CD4-positive, alpha-beta T cell (primary cell): Measurements from ENCODE around the gene SLC2A13. TPM values are rescaled to one million over a fixed set of nuclear protein-coding genes. Genes with fewer than 3 reads are reported as not detected.

Experiments used
- ATAC-seq: fragments of 200-7000 bp; cut with Tn5 transposase; one replicate; pipeline ENCODE4 v1.10.0; 2022; ENCODE audit warnings: mild to moderate bottlenecking; ENCODE audit not compliant: poor library complexity
- CTCF ChIA-PET: fragments of 350-600 bp; sonication (Branson Sonifier 250); formaldehyde crosslinking; loops from one replicate; lab custom pipeline; 2021; ENCODE audit warnings: antibody characterized with exemption, inconsistent platforms; lab: Charles Lee
- POLR2A ChIA-PET: fragments of 350-600 bp; sonication (Branson Sonifier 250); formaldehyde crosslinking; loops from one replicate; lab custom pipeline; 2021; ENCODE audit warnings: antibody characterized with exemption, inconsistent platforms; lab: Charles Lee
- DNase-seq, 14 experiments: peaks; one replicate each; pipeline ENCODE4 v3.0.0-alpha.2; 2013 to 2020; ENCODE audit warnings: mixed read lengths in 2 of 14
- H3K27ac ChIP-seq, 2 donors: one replicate each; pipeline versions ENCODE4 v1.5.1 to v1.7.0; 2013; ENCODE audit warnings: low read length in 2 of 2, low read depth in 1 of 2, mild to moderate bottlenecking in 1 of 2
- H3K27me3 ChIP-seq, 2 experiments: 1 replicate in 1 of 2; 2 replicates in 1 of 2; pipeline versions ENCODE4 v1.6.1 to v1.7.0; 2013; ENCODE audit warnings: low read length in 2 of 2, control low read depth in 1 of 2, mild to moderate bottlenecking in 1 of 2, moderate library complexity in 1 of 2; ENCODE audit not compliant: insufficient read depth in 2 of 2, control insufficient read depth in 1 of 2
- H3K36me3 ChIP-seq: one replicate; pipeline ENCODE4 v1.6.1; 2013; ENCODE audit warnings: low read length, control low read depth; ENCODE audit not compliant: insufficient read depth
- H3K4me1 ChIP-seq: one replicate; pipeline ENCODE4 v1.6.1; 2013; ENCODE audit warnings: low read length, control low read depth; ENCODE audit not compliant: insufficient read depth
- H3K4me3 ChIP-seq: one replicate; pipeline ENCODE4 v1.5.1; 2013; ENCODE audit warnings: mild to moderate bottlenecking, low read length, moderate library complexity
- H3K9me3 ChIP-seq, 2 experiments: 1 replicate in 1 of 2; 2 replicates in 1 of 2; pipeline versions ENCODE4 v1.6.1 to v1.7.0; 2013; ENCODE audit warnings: low read length in 2 of 2, mild to moderate bottlenecking in 2 of 2, control low read depth in 1 of 2, moderate library complexity in 1 of 2; ENCODE audit not compliant: control insufficient read depth in 1 of 2, insufficient read depth in 1 of 2
- H3K27ac Mint-ChIP-seq: one replicate; pipeline ENCODE4 v1.8.0; 2020; ENCODE audit warnings: mixed read lengths
- H3K27me3 Mint-ChIP-seq: one replicate; pipeline ENCODE4 v1.8.0; 2021; ENCODE audit warnings: mixed read lengths
- H3K36me3 Mint-ChIP-seq: one replicate; pipeline ENCODE4 v1.8.0; 2021; ENCODE audit warnings: low read depth, mixed read lengths
- H3K4me1 Mint-ChIP-seq: one replicate; pipeline ENCODE4 v1.8.0; 2021; ENCODE audit warnings: low read depth, mixed read lengths
- H3K4me3 Mint-ChIP-seq: one replicate; pipeline ENCODE4 v1.8.0; 2020; ENCODE audit warnings: mild to moderate bottlenecking, mixed read lengths
- H3K9me3 Mint-ChIP-seq: one replicate; pipeline ENCODE4 v1.8.0; 2020; ENCODE audit warnings: mixed read lengths
- CTCF ChIP-seq: fragments of 200-600 bp; IDR thresholded peaks from one replicate; pipeline ENCODE4 v1.8.0; 2022; ENCODE audit warnings: antibody characterized with exemption, mild to moderate bottlenecking
- intact Hi-C, 2 experiments: fragments of 100-400 bp; cut with DNase I in 1 of 2; cut with micrococcal nuclease in 1 of 2; formaldehyde crosslinking; loops; one replicate each; pipeline versions ENCODE4 v1.15.1 to v1.9.0; 2023 to 2025; cut with DNase I, micrococcal nuclease
- total RNA-seq, 174 experiments: library from RNA in 2 of 174; stranded (reverse) in 2 of 174; gene quantifications; one replicate each; pipeline ENCODE4 v1.2.3 and lab custom pipeline; 2021 to 2026

The SLC2A13 gene
- total RNA-seq, 2 experiments from 2014 or later = 1.6 to 1.7 TPM

- Mint-ChIP-seq H3K4me1 (no peaks in the 10 kb centered on the region), H3K27me3 (no peaks in the 10 kb centered on the region), H3K4me3 (no peak overlapping the region), H3K9me3 (no peaks in the 10 kb centered on the region), H3K36me3 (no peaks in the 10 kb centered on the region), H3K27ac (no peak overlapping the region)
- no peak for TF ChIP-seq CTCF
- Histone ChIP-seq H3K27me3 (no peaks in the 10 kb centered on the region), H3K27ac (no peak overlapping the region), H3K36me3 (no peaks in the 10 kb centered on the region), H3K9me3 (peaks cover 0 to 3% of the 10 kb centered on the region in 2 experiments), H3K4me3 (no peak overlapping the region), H3K4me1 (no peaks in the 10 kb centered on the region)
- ChIA-PET CTCF (no interaction called here), POLR2A (no interaction called here)
- no peak for ATAC-seq
- DNase-seq = no peak
- intact Hi-C loops = no loop called here
Observed at GRCh38 chr12:39873065-39873464, 232.8 kb downstream of the SLC2A13 start.

GRCh38 chr12:39872425-39872824 lies 233.5 kb downstream of the SLC2A13 start:
- POLR2A ChIA-PET = no interaction called here
- H3K36me3 Mint-ChIP-seq = no peaks in the 10 kb centered on the region
- no peak for ATAC-seq

DNA sequence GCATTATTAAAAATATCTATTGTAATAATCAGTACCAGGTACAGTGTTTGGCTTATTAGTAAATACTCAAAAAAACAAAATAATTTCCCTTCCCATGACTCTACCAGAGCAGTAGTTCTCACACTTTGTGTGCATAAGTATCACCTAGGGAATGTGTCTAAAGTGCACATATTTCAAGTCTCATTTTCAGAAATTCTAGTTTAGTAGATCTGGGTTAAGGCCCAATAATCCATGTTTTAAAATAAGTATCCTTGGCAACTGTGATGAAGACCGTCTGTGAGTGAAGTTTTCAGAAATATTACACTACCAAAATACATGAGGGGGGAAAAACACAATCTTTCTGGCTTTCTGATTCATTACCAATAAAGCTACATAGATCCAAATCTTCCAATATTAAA lies 237.6 kb downstream of the SLC2A13 start:
- H3K4me3 ChIP-seq = no peak overlapping the region
- H3K36me3 Mint-ChIP-seq = no peaks in the 10 kb centered on the region
- H3K27ac ChIP-seq = no peak overlapping the region
- intact Hi-C loops = no loop called here
- H3K27ac Mint-ChIP-seq = no peak overlapping the region
- H3K4me3 Mint-ChIP-seq = no peak overlapping the region
- H3K4me1 Mint-ChIP-seq = no peaks in the 10 kb centered on the region
- DNase-seq (no peak), ATAC-seq (no peak)
- no peaks in the 10 kb centered on the region for H3K27me3 ChIP-seq
- no peaks in the 10 kb centered on the region for H3K4me1 ChIP-seq
- no peaks in the 10 kb centered on the region for H3K9me3 ChIP-seq
- ChIA-PET POLR2A (no interaction called here), CTCF (no interaction called here)
- TF ChIP-seq CTCF = no peak
- H3K9me3 Mint-ChIP-seq = peaks cover 4% of the 10 kb centered on the region
- no peaks in the 10 kb centered on the region for H3K27me3 Mint-ChIP-seq
- no peaks in the 10 kb centered on the region for H3K36me3 ChIP-seq

More at GRCh38 chr12:39872425-39872824, 233.5 kb downstream of the SLC2A13 start:
- Mint-ChIP-seq H3K4me1 (no peaks in the 10 kb centered on the region), H3K9me3 (no peaks in the 10 kb centered on the region), H3K4me3 (no peak overlapping the region), H3K27ac (no peak overlapping the region), H3K27me3 (no peaks in the 10 kb centered on the region)
- Histone ChIP-seq H3K36me3 (no peaks in the 10 kb centered on the region), H3K4me3 (no peak overlapping the region), H3K27ac (no peak overlapping the region), H3K4me1 (no peaks in the 10 kb centered on the region), H3K27me3 (no peaks in the 10 kb centered on the region), H3K9me3 (no peaks in the 10 kb centered on the region)
- CTCF ChIA-PET = interaction anchor here (0.6 kb wide), 1 partner anchor 79 kb away, joined by 3 read pairs; no protein-coding TSS in a partner anchor
- DNase-seq = no peak
- no peak for TF ChIP-seq CTCF
- intact Hi-C loops = no loop called here
